Measurements from ENCODE around the gene GALNT13.

- TF ChIP-seq CTCF (IDR thresholded peaks at IDR 0.05), result peak in 5 of 7 experiments; percentile 13 to 45 (median 43)
- no peak for TF ChIP-seq POLR2A (IDR thresholded peaks at IDR 0.05)
Observed at GRCh38 chr2:154452906-154453493, 581.3 kb downstream of the GALNT13 start.
